Tibial artery (tissue), 4 donors: Measurements from ENCODE around the gene CDC40.

Experiments
- DNase-seq, 2 donors: peaks; one replicate each; pipeline ENCODE4 v3.0.0-alpha.2; 2019
- H3K27ac ChIP-seq, 2 donors: fragments of 200-600 bp; sonication (generic) in 1 of 2; 1 replicate in 1 of 2; 2 replicates in 1 of 2; pipeline ENCODE4 v1.5.1; 2018 to 2019; ENCODE audit warnings: mild to moderate bottlenecking in 1 of 2
- H3K27me3 ChIP-seq, 2 donors: fragments of 200-600 bp; sonication (generic) in 1 of 2; one replicate each; pipeline versions ENCODE4 v1.5.1 to v1.6.0; 2016 to 2019
- H3K36me3 ChIP-seq, 3 donors: fragments of 200-600 bp; sonication (generic) in 2 of 3; one replicate each; pipeline ENCODE4 v1.5.1; 2016 to 2019; ENCODE audit warnings: mild to moderate bottlenecking in 2 of 3
- H3K4me1 ChIP-seq, 4 donors: fragments of 200-600 bp; sonication (generic) in 2 of 4; 1 replicate in 3 of 4; 2 replicates in 1 of 4; pipeline ENCODE4 v1.5.1; 2016 to 2019
- H3K4me3 ChIP-seq, 2 donors: fragments of 200-600 bp; sonication (generic) in 1 of 2; 1 replicate in 1 of 2; 2 replicates in 1 of 2; pipeline ENCODE4 v1.5.1; 2018 to 2019; ENCODE audit warnings: mild to moderate bottlenecking in 2 of 2
- H3K9me3 ChIP-seq, 3 donors: fragments of 200-600 bp; sonication (generic) in 1 of 3; one replicate each; pipeline ENCODE4 v1.5.1; 2016 to 2019
- intact Hi-C: fragments of 100-400 bp; cut with DNase I; formaldehyde crosslinking; loops from one replicate; pipeline ENCODE4 v1.15.0; 2023; ENCODE audit warnings: low total_unique reads
- TF ChIP-seq, protein P1 (sequence below), 2 experiments: fragments of 200-600 bp in 1 of 2; fragments of 450-650 bp in 1 of 2; IDR thresholded peaks; one replicate each; pipeline ENCODE4 v1.5.1; 2017 to 2019; ENCODE audit warnings: antibody characterized with exemption in 2 of 2, mild to moderate bottlenecking in 1 of 2, moderate library complexity in 1 of 2

CDC40 gene

DNA sequence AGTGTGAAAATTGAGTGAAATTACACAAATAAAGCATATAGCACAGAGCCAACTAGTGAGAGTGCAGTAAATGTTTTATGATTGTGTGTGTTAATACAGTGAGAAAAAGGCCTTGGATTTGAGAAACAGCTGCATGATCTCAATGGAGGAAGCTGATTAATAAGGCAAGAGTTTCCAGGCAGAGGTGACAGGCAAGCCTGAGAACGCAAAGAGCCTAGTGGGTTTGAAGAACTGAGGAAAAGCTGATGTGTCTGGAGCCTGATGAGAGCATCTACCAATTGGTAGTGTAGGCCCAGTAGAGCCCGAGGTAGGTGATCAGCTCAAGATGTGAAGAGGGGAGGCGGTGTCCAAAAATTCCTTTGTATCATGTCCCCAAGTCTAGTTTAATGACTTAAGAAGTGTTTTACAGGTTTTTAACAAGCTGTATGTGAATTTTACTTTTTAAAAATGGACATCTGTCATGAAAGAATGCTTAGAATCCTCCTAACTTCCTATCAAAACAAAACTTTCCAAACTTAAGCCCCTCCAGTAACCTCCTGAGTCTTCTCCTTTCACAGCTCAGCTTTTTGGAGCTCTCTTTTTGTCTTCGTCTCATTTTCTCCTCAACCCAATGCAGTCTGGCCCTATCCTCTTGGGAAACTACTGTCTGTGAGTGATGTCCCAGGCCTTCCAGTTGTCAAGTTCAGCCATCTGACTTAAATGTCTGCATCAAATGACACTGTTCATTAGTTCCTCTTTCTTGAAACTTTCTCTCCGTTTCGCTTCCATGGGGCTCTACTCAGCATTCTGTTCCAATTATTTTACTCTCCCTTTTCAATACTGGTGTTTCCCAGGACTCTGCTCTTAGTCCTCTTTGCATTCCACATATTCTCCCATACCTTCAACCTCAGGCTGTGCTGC is 1.2 kb downstream of the CDC40 start:
- intact Hi-C loops: loop anchor here (5.0 kb wide), 1 partner anchor 691 kb away; the partner anchor contains the start of gene AMD1
- DNase-seq: no peak
- peak overlapping the region; percentile 75 to 85 for H3K27ac ChIP-seq

DNA sequence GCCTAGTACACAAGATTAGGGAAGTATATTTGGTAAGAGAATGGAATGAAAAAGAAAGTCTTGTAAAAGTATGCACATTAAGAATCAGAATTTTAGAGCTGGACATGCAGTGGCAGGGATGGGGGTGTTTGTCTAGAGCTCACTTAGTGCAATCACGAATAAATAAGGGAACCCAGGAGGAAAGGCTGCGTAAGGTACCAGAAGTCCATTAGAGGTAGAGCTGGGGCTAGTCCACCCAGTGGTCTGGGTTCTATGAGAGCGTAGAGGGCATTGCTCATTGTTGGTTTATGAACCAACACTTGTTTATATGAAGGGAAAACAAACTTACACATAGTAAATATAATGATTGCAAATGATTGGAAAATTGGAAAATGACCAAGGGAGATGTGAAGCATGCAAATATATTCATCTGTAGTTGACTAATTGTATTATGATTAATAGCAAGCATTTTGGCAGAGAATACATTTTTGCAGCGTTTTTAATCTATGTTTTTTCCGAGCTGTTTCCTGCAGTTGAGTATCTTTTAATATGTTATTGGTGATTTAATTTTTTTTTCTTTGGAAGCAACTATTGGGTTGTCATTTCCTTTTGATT is 3.2 kb downstream of the CDC40 start:
- intact Hi-C loops: loop anchor here (5.0 kb wide), 1 partner anchor 689 kb away; the partner anchor contains the start of gene AMD1
- H3K4me3 ChIP-seq: no peak overlapping the region

More for the DNA sequence above, 1.2 kb downstream of the CDC40 start:
- H3K27me3 ChIP-seq: no peaks in the 10 kb centered on the region
- TF ChIP-seq, protein P1, sequence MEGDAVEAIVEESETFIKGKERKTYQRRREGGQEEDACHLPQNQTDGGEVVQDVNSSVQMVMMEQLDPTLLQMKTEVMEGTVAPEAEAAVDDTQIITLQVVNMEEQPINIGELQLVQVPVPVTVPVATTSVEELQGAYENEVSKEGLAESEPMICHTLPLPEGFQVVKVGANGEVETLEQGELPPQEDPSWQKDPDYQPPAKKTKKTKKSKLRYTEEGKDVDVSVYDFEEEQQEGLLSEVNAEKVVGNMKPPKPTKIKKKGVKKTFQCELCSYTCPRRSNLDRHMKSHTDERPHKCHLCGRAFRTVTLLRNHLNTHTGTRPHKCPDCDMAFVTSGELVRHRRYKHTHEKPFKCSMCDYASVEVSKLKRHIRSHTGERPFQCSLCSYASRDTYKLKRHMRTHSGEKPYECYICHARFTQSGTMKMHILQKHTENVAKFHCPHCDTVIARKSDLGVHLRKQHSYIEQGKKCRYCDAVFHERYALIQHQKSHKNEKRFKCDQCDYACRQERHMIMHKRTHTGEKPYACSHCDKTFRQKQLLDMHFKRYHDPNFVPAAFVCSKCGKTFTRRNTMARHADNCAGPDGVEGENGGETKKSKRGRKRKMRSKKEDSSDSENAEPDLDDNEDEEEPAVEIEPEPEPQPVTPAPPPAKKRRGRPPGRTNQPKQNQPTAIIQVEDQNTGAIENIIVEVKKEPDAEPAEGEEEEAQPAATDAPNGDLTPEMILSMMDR (IDR thresholded peaks at IDR 0.05): no peak
- no peaks in the 10 kb centered on the region for H3K36me3 ChIP-seq
- H3K4me3 ChIP-seq: peak overlapping the region; percentile 66 to 71
- no peaks in the 10 kb centered on the region for H3K9me3 ChIP-seq
- H3K4me1 ChIP-seq: peaks cover 0 to 51% (median 32%) of the 10 kb centered on the region in 4 donors

DNA sequence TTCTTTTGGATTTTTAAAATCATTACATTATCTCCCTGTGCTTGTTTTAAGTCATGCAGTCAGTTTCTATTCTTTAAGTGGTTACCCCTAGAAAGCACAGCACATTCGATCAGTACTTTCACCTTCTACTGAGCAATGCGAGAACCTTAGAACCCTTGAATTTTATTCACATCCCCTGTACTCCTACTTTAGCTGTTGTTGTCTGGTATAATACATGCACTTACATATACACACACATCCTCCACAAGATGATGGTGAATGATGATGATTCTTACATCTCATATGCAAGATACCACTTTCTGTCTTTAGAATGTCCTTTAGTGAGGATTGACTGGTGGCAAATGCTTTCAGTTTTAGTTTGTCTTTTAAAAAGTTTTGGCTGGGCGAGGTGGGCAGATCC is 5.7 kb downstream of the CDC40 start:
- H3K4me1 ChIP-seq: peaks cover 0 to 61% (median 31%) of the 10 kb centered on the region in 4 donors
- no peaks in the 10 kb centered on the region for H3K27me3 ChIP-seq
- no peak for DNase-seq
- H3K4me3 ChIP-seq: no peak overlapping the region
- no peaks in the 10 kb centered on the region for H3K9me3 ChIP-seq
- intact Hi-C loops: no loop called here
- no peak overlapping the region for H3K27ac ChIP-seq
- TF ChIP-seq, protein P1 (IDR thresholded peaks at IDR 0.05): no peak
- no peaks in the 10 kb centered on the region for H3K36me3 ChIP-seq

More for the DNA sequence above, 3.2 kb downstream of the CDC40 start:
- Histone ChIP-seq H3K27me3 (no peaks in the 10 kb centered on the region), H3K9me3 (no peaks in the 10 kb centered on the region), H3K4me1 (peaks cover 0 to 63% (median 32%) of the 10 kb centered on the region in 4 donors), H3K27ac (no peak overlapping the region), H3K36me3 (no peaks in the 10 kb centered on the region)
- TF ChIP-seq, protein P1 (IDR thresholded peaks at IDR 0.05): no peak
- no peak for DNase-seq

DNA sequence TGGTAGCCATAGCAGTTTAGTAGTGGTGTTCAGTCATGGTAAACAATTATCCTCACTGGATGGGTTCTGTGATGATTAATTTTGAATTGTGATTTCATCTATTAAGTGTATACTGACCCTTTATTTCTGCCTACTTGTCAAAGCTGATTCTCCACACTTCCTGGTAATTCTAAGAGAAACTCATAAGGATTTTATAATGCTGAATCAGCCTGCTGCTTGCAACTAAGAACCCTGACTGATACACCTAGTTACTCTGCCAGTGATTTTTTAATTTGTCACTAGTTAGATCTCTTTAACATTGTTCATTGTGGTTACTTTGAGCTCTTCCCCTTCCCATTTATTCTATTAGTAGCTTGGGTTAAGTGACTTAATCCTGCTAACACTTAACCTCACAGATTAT is 8.6 kb downstream of the CDC40 start:
- DNase-seq: no peak
- no peak overlapping the region for H3K27ac ChIP-seq
- TF ChIP-seq, protein P1 (IDR thresholded peaks at IDR 0.05): no peak
- no peaks in the 10 kb centered on the region for H3K27me3 ChIP-seq
- intact Hi-C loops: no loop called here
- peaks cover 0 to 6% (median 4%) of the 10 kb centered on the region in 3 donors for H3K36me3 ChIP-seq
- peaks cover 0 to 32% (median 3%) of the 10 kb centered on the region in 4 donors for H3K4me1 ChIP-seq
- H3K4me3 ChIP-seq: no peak overlapping the region
- no peaks in the 10 kb centered on the region for H3K9me3 ChIP-seq

DNA sequence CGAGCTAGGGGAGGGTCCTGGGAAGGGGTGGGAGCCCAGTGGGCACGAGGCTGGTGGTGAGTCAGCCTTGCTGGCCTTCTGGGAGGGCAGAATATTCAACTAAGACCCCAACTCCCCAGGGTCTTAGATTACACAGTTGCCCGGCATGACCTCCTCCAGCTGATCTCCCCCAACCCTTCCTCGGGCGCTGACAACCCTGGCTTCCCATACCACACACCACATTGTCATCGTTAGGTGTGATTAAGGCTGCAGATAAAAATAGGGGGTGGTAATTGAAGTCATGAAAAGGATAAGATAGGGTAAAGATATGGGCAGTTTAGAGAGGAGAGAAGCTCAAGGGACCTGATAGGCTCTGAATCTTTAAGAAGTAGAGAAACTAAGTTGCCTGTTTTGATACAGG is 10.5 kb downstream of the CDC40 start:
- Histone ChIP-seq H3K27ac (no peak overlapping the region), H3K4me3 (no peak overlapping the region), H3K27me3 (no peaks in the 10 kb centered on the region), H3K4me1 (peaks cover 0 to 19% (median 1%) of the 10 kb centered on the region in 4 donors), H3K36me3 (peaks cover 0 to 14% (median 4%) of the 10 kb centered on the region in 3 donors), H3K9me3 (no peaks in the 10 kb centered on the region)
- DNase-seq: no peak
- TF ChIP-seq, protein P1 (IDR thresholded peaks at IDR 0.05): no peak
- intact Hi-C loops: no loop called here
